Measurements from ENCODE around the gene PNPO.

The PNPO gene

DNA sequence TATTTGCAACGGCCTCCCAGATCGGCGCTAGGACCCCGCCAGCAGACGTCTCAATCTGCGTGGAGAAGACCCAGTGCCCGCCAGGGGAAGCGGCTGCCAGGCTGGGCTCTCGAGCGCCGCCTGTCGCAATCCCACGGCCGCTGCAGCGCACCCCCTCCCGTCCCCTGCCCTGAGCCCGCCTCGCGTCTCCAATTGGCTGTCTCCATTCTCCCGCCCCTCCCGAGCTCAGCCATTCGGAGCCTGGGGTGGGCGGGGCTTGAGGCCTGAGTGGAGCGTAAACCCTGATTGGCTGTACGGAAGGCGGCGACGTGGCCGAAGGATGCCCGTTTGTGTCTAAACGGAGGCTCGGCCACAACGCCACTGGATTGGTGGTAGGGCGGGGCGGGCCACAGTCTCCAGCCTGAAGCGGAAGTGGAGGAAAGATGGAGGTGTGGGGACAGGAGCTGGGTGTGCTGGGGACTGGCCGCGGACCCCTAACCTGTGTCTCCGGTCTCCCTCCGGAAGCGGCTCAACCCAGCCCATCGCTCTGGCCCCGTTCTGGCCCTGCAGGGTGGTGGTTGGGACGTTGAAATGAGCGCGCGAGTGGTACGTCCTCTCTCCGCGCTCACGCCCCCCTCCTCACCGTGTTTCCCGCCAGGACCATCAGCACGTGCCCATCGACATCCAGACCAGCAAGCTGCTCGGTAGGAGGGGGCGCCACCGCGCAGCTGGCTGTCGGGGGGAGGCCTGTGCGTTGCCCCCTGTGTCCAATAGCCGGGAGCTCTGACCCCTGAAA is 29.5 kb downstream of the PNPO start, which contains the start of gene CDK5RAP3:
Gene CDK5RAP3, plus strand, starts transcription at position 389 of the 775 bp plus-strand sequence. Its CDS starts 34 bp downstream, at position 423.
- TF ChIP-seq, protein P1, sequence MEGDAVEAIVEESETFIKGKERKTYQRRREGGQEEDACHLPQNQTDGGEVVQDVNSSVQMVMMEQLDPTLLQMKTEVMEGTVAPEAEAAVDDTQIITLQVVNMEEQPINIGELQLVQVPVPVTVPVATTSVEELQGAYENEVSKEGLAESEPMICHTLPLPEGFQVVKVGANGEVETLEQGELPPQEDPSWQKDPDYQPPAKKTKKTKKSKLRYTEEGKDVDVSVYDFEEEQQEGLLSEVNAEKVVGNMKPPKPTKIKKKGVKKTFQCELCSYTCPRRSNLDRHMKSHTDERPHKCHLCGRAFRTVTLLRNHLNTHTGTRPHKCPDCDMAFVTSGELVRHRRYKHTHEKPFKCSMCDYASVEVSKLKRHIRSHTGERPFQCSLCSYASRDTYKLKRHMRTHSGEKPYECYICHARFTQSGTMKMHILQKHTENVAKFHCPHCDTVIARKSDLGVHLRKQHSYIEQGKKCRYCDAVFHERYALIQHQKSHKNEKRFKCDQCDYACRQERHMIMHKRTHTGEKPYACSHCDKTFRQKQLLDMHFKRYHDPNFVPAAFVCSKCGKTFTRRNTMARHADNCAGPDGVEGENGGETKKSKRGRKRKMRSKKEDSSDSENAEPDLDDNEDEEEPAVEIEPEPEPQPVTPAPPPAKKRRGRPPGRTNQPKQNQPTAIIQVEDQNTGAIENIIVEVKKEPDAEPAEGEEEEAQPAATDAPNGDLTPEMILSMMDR (IDR thresholded peaks at IDR 0.05; ENCODE audit: extremely low read depth, insufficient read depth, missing control alignments) = peak; percentile 88
- peak; percentile 97 for DNase-seq (ENCODE audit: low spot score)
- in situ Hi-C loops (cut with MboI; ENCODE audit: low pct_unique_long_range_greater_than_20kb, low sequenced_read_pairs, unreplicated experiment) = no loop called here

DNA sequence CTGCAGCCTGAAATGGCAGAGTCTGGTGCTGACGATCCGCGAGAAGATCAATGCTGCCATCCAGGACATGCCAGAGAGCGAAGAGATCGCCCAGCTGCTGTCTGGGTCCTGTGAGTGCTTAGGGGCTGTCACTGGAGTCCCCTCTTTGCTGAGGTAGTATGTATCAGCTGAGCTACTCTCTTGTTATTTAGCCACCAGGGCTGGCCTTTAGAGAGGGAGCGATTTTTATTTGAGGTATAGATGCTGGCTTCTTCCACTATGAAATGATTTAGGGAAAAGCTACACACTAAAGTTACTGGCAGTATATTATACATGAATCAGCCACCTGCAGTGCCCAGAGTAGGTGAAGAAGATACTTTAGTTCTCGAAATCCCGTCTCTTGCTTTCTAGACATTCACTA is 32.2 kb downstream of the PNPO start:
- no peak for DNase-seq (ENCODE audit: low spot score)

GRCh38 chr17:47975189-47975822 is 33.9 kb downstream of the PNPO start:
- in situ Hi-C loops (cut with MboI; ENCODE audit: low pct_unique_long_range_greater_than_20kb, low sequenced_read_pairs, unreplicated experiment) = loop anchor here (5.0 kb wide), 1 partner anchor 42 kb away; no protein-coding TSS in a partner anchor
- DNase-seq (ENCODE audit: low spot score) = no peak
- TF ChIP-seq, protein P1 (IDR thresholded peaks at IDR 0.05; ENCODE audit: extremely low read depth, insufficient read depth, missing control alignments) = peak; percentile 14

More for the DNA sequence above, 32.2 kb downstream of the PNPO start:
- in situ Hi-C loops (cut with MboI; ENCODE audit: low pct_unique_long_range_greater_than_20kb, low sequenced_read_pairs, unreplicated experiment) = no loop called here
- TF ChIP-seq, protein P1 (IDR thresholded peaks at IDR 0.05; ENCODE audit: extremely low read depth, insufficient read depth, missing control alignments) = no peak

- no peak for DNase-seq (ENCODE audit: low spot score)
- in situ Hi-C loops (cut with MboI; ENCODE audit: low pct_unique_long_range_greater_than_20kb, low sequenced_read_pairs, unreplicated experiment) = loop anchor here (5.0 kb wide), 1 partner anchor 41 kb away; no protein-coding TSS in a partner anchor
- TF ChIP-seq, protein P1 (IDR thresholded peaks at IDR 0.05; ENCODE audit: extremely low read depth, insufficient read depth, missing control alignments) = no peak
Measured at GRCh38 chr17:47975823-47976205, 34.4 kb downstream of the PNPO start.

- DNase-seq (ENCODE audit: low spot score) = peak; percentile 85
- in situ Hi-C loops (cut with MboI; ENCODE audit: low pct_unique_long_range_greater_than_20kb, low sequenced_read_pairs, unreplicated experiment) = loop anchor here (5.0 kb wide), 1 partner anchor 39 kb away; no protein-coding TSS in a partner anchor
- TF ChIP-seq, protein P1 (IDR thresholded peaks at IDR 0.05; ENCODE audit: extremely low read depth, insufficient read depth, missing control alignments) = peak; percentile 75
Measured at GRCh38 chr17:47978324-47978723, 37.0 kb downstream of the PNPO start.

GRCh38 chr17:47980541-47980940 is 39.2 kb downstream of the PNPO start:
- TF ChIP-seq, protein P1 (IDR thresholded peaks at IDR 0.05; ENCODE audit: extremely low read depth, insufficient read depth, missing control alignments) = no peak
- DNase-seq (ENCODE audit: low spot score) = no peak
- in situ Hi-C loops (cut with MboI; ENCODE audit: low pct_unique_long_range_greater_than_20kb, low sequenced_read_pairs, unreplicated experiment) = no loop called here
